ENCODE data around the gene TIMP2.

TIMP2 gene

GRCh38 chr17:78836420-78837021 lies 88.7 kb downstream of the TIMP2 start:
- DNase-seq (ENCODE audit: low spot score) = no peak

GRCh38 chr17:78834571-78834970 lies 90.6 kb downstream of the TIMP2 start:
- DNase-seq (ENCODE audit: low spot score) = no peak

- DNase-seq (ENCODE audit: low spot score) = no peak
Measured at GRCh38 chr17:78832541-78832810, 92.7 kb downstream of the TIMP2 start.

- no peak for DNase-seq (ENCODE audit: low spot score)
Measured at GRCh38 chr17:78831688-78832540, 93.3 kb downstream of the TIMP2 start.

- DNase-seq (ENCODE audit: low spot score) = no peak
Measured at GRCh38 chr17:78829477-78829876, 95.7 kb downstream of the TIMP2 start.

- no peak for DNase-seq (ENCODE audit: low spot score)
Measured at GRCh38 chr17:78828470-78829185, 96.6 kb downstream of the TIMP2 start.

- peak; percentile 36 for DNase-seq (ENCODE audit: low spot score)
Measured at GRCh38 chr17:78826836-78827509, 98.2 kb downstream of the TIMP2 start.

GRCh38 chr17:78826421-78826820 lies 98.8 kb downstream of the TIMP2 start:
- no peak for DNase-seq (ENCODE audit: low spot score)

GRCh38 chr17:78825696-78826095 lies 99.5 kb downstream of the TIMP2 start:
- DNase-seq (ENCODE audit: low spot score) = no peak

- DNase-seq (ENCODE audit: low spot score) = no peak
Measured at GRCh38 chr17:78824240-78824639, 100.9 kb downstream of the TIMP2 start.

- DNase-seq (ENCODE audit: low spot score) = no peak
Measured at GRCh38 chr17:78823282-78824046, 101.7 kb downstream of the TIMP2 start.

- DNase-seq (ENCODE audit: low spot score) = peak; percentile 43
Measured at GRCh38 chr17:78822552-78822951, 102.6 kb downstream of the TIMP2 start.

GRCh38 chr17:78821961-78822360 lies 103.2 kb downstream of the TIMP2 start:
- DNase-seq (ENCODE audit: low spot score) = no peak

- DNase-seq (ENCODE audit: low spot score) = no peak
Measured at GRCh38 chr17:78820841-78821240, 104.3 kb downstream of the TIMP2 start.

- no peak for DNase-seq (ENCODE audit: low spot score)
Measured at GRCh38 chr17:78819806-78820792, 105.1 kb downstream of the TIMP2 start.

- DNase-seq (ENCODE audit: low spot score) = no peak
Measured at GRCh38 chr17:78819402-78819801, 105.8 kb downstream of the TIMP2 start.

- DNase-seq (ENCODE audit: low spot score) = no peak
Measured at GRCh38 chr17:78818932-78819331, 106.3 kb downstream of the TIMP2 start.

GRCh38 chr17:78818152-78818846 lies 106.9 kb downstream of the TIMP2 start:
- DNase-seq (ENCODE audit: low spot score) = no peak

- no peak for DNase-seq (ENCODE audit: low spot score)
Measured at GRCh38 chr17:78817123-78817522, 108.1 kb downstream of the TIMP2 start.

- no peak for DNase-seq (ENCODE audit: low spot score)
Measured at GRCh38 chr17:78815696-78816095, 109.5 kb downstream of the TIMP2 start.
